ENCODE results near the gene PDIA4.
A peak's percentile ranks its signal among the peaks of the same experiment; 100 is the strongest.
"Not testable (repeated sequence)": the region's sequence is repeated elsewhere in the genome, so short reads cannot be mapped to it uniquely, and the experiment has no call there.

Gene PDIA4

DNA sequence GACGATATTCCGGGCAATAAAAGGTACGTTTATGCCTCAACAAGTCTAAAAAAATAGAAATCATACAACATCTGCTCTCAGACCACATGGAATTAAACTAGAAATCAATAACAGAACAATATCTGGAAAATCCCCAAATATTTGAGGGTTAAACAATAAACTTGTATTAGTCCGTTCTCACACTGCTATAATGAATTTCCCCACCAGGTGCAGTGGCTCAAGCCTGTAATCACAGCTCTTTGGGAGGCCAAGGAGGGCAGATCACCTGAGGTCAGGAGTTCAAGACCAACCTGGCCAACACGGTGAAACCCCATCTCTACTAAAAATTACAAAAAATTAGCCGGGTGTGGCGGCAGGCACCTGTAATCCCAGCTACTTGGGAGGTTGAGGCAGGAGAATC, 49.2 kb downstream of the PDIA4 start:
- not testable (repeated sequence) for H3K36me3 ChIP-seq (ENCODE audit: control insufficient read depth, insufficient read depth, low read length); H3K9me3 ChIP-seq (ENCODE audit: control insufficient read depth, low read length); H3K27me3 ChIP-seq (replicated peaks; ENCODE audit: control insufficient read depth, insufficient read depth, low read length, poor library complexity, severe bottlenecking); H3K4me3 ChIP-seq (ENCODE audit: insufficient read depth, low read depth, low read length, poor library complexity, severe bottlenecking); H3K27ac ChIP-seq (ENCODE audit: insufficient read depth, low read length, poor library complexity, severe bottlenecking); DNase-seq; H3K4me1 ChIP-seq (ENCODE audit: control insufficient read depth, insufficient read depth, low read length, poor library complexity, severe bottlenecking)

GRCh38 chr7:148978091-148978490, 50.2 kb downstream of the PDIA4 start:
- no peak overlapping the region for H3K4me3 ChIP-seq (ENCODE audit: insufficient read depth, low read depth, low read length, poor library complexity, severe bottlenecking)
- H3K27ac ChIP-seq (ENCODE audit: insufficient read depth, low read length, poor library complexity, severe bottlenecking), result no peak overlapping the region
- no peaks in the 10 kb centered on the region for H3K9me3 ChIP-seq (ENCODE audit: control insufficient read depth, low read length)
- no peaks in the 10 kb centered on the region for H3K4me1 ChIP-seq (ENCODE audit: control insufficient read depth, insufficient read depth, low read length, poor library complexity, severe bottlenecking)
- no peaks in the 10 kb centered on the region for H3K27me3 ChIP-seq (replicated peaks; ENCODE audit: control insufficient read depth, insufficient read depth, low read length, poor library complexity, severe bottlenecking)
- DNase-seq, result no peak
- no peaks in the 10 kb centered on the region for H3K36me3 ChIP-seq (ENCODE audit: control insufficient read depth, insufficient read depth, low read length)

GRCh38 chr7:148975896-148976295, 52.4 kb downstream of the PDIA4 start:
- Histone ChIP-seq H3K36me3 (ENCODE audit: control insufficient read depth, insufficient read depth, low read length) (no peaks in the 10 kb centered on the region), H3K27ac (ENCODE audit: insufficient read depth, low read length, poor library complexity, severe bottlenecking) (no peak overlapping the region), H3K4me3 (ENCODE audit: insufficient read depth, low read depth, low read length, poor library complexity, severe bottlenecking) (no peak overlapping the region), H3K9me3 (ENCODE audit: control insufficient read depth, low read length) (no peaks in the 10 kb centered on the region), H3K4me1 (ENCODE audit: control insufficient read depth, insufficient read depth, low read length, poor library complexity, severe bottlenecking) (no peaks in the 10 kb centered on the region), H3K27me3 (replicated peaks; ENCODE audit: control insufficient read depth, insufficient read depth, low read length, poor library complexity, severe bottlenecking) (no peaks in the 10 kb centered on the region)
- DNase-seq, result no peak

DNA sequence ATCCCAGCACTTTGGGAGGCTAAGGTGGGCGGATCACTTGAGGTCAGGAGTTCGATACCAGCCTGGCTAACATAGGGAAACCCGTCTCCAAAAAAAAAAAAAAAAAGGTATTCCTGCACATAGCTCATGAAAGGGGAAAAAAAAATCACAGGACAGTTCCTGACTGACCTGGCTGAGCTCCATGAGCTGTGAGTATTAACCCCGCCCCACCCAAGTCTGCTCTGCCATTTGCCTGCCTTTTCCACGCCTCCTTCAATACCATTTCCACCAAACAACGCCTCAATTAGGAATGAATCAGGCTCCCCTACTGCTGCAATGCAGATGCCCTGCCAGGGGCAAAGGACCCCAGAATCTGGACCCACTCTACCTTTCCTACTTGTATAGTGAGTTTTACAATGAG, 55.0 kb downstream of the PDIA4 start:
- DNase-seq, result no peak
- Histone ChIP-seq H3K27ac (ENCODE audit: insufficient read depth, low read length, poor library complexity, severe bottlenecking) (no peak overlapping the region), H3K36me3 (ENCODE audit: control insufficient read depth, insufficient read depth, low read length) (no peaks in the 10 kb centered on the region), H3K4me1 (ENCODE audit: control insufficient read depth, insufficient read depth, low read length, poor library complexity, severe bottlenecking) (no peaks in the 10 kb centered on the region), H3K9me3 (ENCODE audit: control insufficient read depth, low read length) (no peaks in the 10 kb centered on the region), H3K4me3 (ENCODE audit: insufficient read depth, low read depth, low read length, poor library complexity, severe bottlenecking) (no peak overlapping the region), H3K27me3 (replicated peaks; ENCODE audit: control insufficient read depth, insufficient read depth, low read length, poor library complexity, severe bottlenecking) (no peaks in the 10 kb centered on the region)

DNA sequence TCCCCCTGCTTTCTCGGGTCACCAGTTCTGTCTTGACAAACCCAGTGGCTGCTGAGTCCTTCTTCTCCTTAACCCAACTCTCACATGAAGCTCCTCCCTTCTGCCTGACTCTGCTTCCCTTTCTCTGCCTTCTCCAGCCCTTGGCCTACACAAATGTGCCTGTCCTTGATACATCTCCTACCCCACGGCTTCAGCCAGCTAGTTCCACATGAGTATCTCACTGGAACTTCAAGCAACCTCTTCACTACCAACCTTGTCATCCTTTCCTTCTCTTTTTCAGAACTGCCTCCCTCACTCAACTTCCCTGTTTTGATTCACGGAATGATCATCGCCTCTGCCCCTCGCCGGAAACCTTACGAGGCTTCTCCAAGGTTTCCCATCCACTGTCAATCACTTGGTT, 55.9 kb downstream of the PDIA4 start:
- no peaks in the 10 kb centered on the region for H3K9me3 ChIP-seq (ENCODE audit: control insufficient read depth, low read length)
- no peak overlapping the region for H3K4me3 ChIP-seq (ENCODE audit: insufficient read depth, low read depth, low read length, poor library complexity, severe bottlenecking)
- no peaks in the 10 kb centered on the region for H3K4me1 ChIP-seq (ENCODE audit: control insufficient read depth, insufficient read depth, low read length, poor library complexity, severe bottlenecking)
- H3K27ac ChIP-seq (ENCODE audit: insufficient read depth, low read length, poor library complexity, severe bottlenecking), result no peak overlapping the region
- H3K27me3 ChIP-seq (replicated peaks; ENCODE audit: control insufficient read depth, insufficient read depth, low read length, poor library complexity, severe bottlenecking), result no peaks in the 10 kb centered on the region
- no peaks in the 10 kb centered on the region for H3K36me3 ChIP-seq (ENCODE audit: control insufficient read depth, insufficient read depth, low read length)
- no peak for DNase-seq

DNA sequence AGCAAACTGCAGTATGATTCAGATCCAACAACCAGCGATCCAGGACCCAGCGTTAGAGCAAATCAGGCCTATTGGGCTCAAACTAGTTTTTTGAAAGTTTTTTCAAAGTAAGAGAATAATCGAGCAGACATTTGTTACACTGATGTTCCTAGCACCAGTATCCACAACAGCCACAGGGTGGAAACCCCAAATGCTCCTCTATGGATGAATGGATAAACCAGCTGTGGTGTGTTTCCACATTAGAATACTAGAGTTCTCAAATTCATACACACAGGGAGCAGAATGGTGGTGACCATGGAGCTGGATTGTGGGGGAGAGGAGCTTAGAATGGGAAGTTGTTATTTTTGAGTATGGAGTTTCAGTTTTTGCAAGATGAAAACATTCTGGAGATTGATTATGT, 60.7 kb downstream of the PDIA4 start:
- Histone ChIP-seq H3K4me1 (ENCODE audit: control insufficient read depth, insufficient read depth, low read length, poor library complexity, severe bottlenecking) (peaks cover 7% of the 10 kb centered on the region), H3K36me3 (ENCODE audit: control insufficient read depth, insufficient read depth, low read length) (no peaks in the 10 kb centered on the region), H3K27me3 (replicated peaks; ENCODE audit: control insufficient read depth, insufficient read depth, low read length, poor library complexity, severe bottlenecking) (no peaks in the 10 kb centered on the region), H3K9me3 (ENCODE audit: control insufficient read depth, low read length) (no peaks in the 10 kb centered on the region), H3K27ac (ENCODE audit: insufficient read depth, low read length, poor library complexity, severe bottlenecking) (no peak overlapping the region), H3K4me3 (ENCODE audit: insufficient read depth, low read depth, low read length, poor library complexity, severe bottlenecking) (no peak overlapping the region)
- no peak for DNase-seq

- no peaks in the 10 kb centered on the region for H3K27me3 ChIP-seq (replicated peaks; ENCODE audit: control insufficient read depth, insufficient read depth, low read length, poor library complexity, severe bottlenecking)
- no peaks in the 10 kb centered on the region for H3K36me3 ChIP-seq (ENCODE audit: control insufficient read depth, insufficient read depth, low read length)
- peaks cover 9% of the 10 kb centered on the region for H3K4me1 ChIP-seq (ENCODE audit: control insufficient read depth, insufficient read depth, low read length, poor library complexity, severe bottlenecking)
- no peak overlapping the region for H3K27ac ChIP-seq (ENCODE audit: insufficient read depth, low read length, poor library complexity, severe bottlenecking)
- H3K9me3 ChIP-seq (ENCODE audit: control insufficient read depth, low read length), result no peaks in the 10 kb centered on the region
- peak overlapping the region; percentile 31 for H3K4me3 ChIP-seq (ENCODE audit: insufficient read depth, low read depth, low read length, poor library complexity, severe bottlenecking)
- no peak for DNase-seq
These were observed 61.3 kb downstream of the PDIA4 start for GRCh38 chr7:148967032-148967372.

GRCh38 chr7:148964483-148965267, 63.6 kb downstream of the PDIA4 start:
- Histone ChIP-seq H3K27me3 (replicated peaks; ENCODE audit: control insufficient read depth, insufficient read depth, low read length, poor library complexity, severe bottlenecking) (no peaks in the 10 kb centered on the region), H3K36me3 (ENCODE audit: control insufficient read depth, insufficient read depth, low read length) (no peaks in the 10 kb centered on the region), H3K9me3 (ENCODE audit: control insufficient read depth, low read length) (no peaks in the 10 kb centered on the region), H3K4me3 (ENCODE audit: insufficient read depth, low read depth, low read length, poor library complexity, severe bottlenecking) (no peak overlapping the region), H3K27ac (ENCODE audit: insufficient read depth, low read length, poor library complexity, severe bottlenecking) (no peak overlapping the region), H3K4me1 (ENCODE audit: control insufficient read depth, insufficient read depth, low read length, poor library complexity, severe bottlenecking) (peaks cover 9% of the 10 kb centered on the region)
- no peak for DNase-seq

DNA sequence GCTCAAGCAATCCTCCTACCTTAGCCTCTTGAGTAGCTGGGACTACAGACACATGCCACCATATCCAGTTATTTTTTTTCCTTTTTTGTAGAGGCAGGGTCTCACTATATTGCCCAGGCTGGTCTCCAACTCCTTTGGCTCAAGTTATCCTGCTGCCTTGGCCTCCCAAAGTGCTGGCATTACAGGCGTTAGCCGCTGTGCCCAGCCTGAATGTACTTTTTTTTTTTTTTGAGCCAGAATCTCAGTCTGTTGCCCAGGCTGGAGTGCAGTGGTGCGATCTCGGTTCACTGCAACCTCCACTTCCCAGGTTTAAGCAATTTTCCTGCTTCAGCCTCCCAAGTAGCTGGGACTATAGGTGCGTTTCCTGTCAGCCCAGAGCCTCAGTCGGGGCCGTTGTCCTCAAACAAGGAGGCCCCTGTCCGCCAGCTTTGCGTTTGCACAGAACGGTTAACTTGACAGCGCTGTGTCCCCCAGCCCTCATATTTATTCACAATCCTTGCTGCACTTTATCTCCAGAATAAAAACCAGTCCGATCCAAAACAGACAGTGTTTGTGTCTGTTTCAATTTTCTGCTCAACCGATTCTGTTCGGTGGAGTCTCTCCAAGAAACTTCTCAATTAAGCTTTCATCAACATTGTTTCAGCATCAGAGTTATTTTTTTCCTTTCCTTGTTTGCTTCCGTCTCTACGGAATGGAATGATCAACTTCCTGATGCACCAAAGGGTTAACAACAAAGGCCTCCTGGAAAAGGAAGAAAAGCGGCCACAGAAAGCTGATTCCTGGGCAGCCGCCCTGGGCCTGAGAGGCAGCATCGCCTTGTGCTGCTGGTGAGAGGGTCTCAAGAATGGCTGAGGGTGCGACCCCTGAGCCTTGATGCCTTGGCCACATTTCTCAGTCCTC, 64.5 kb downstream of the PDIA4 start:
- Histone ChIP-seq H3K27me3 (replicated peaks; ENCODE audit: control insufficient read depth, insufficient read depth, low read length, poor library complexity, severe bottlenecking) (no peaks in the 10 kb centered on the region), H3K9me3 (ENCODE audit: control insufficient read depth, low read length) (no peaks in the 10 kb centered on the region), H3K27ac (ENCODE audit: insufficient read depth, low read length, poor library complexity, severe bottlenecking) (peak overlapping the region; percentile 73), H3K36me3 (ENCODE audit: control insufficient read depth, insufficient read depth, low read length) (no peaks in the 10 kb centered on the region), H3K4me3 (ENCODE audit: insufficient read depth, low read depth, low read length, poor library complexity, severe bottlenecking) (peak overlapping the region; percentile 70), H3K4me1 (ENCODE audit: control insufficient read depth, insufficient read depth, low read length, poor library complexity, severe bottlenecking) (peaks cover 9% of the 10 kb centered on the region)
- no peak for DNase-seq
